ENCODE results near the gene FGF2.
"Not testable (repeated sequence)": the region's sequence is repeated elsewhere in the genome, so short reads cannot be mapped to it uniquely, and the experiment has no call there.

Gene FGF2

GRCh38 chr4:122826553-122827257, at the start of gene FGF2:
FGF2 (plus strand) TSS chr4:122826831; CDS start chr4:122827175, 344 bp downstream.
- DNase-seq (ENCODE audit: low read depth in 2 of 2): peak; percentile 51 to 62

- no peak for DNase-seq (ENCODE audit: low read depth in 2 of 2)
These were observed 49.7 kb upstream of the FGF2 start for GRCh38 chr4:122776916-122777315.

- peak; percentile 95 to 96 for DNase-seq (ENCODE audit: low read depth in 2 of 2)
These were observed 48.6 kb upstream of the FGF2 start for GRCh38 chr4:122777846-122778673.

- DNase-seq (ENCODE audit: low read depth in 2 of 2): no peak
These were observed 45.1 kb upstream of the FGF2 start for GRCh38 chr4:122781486-122781885.

GRCh38 chr4:122783301-122784215, 43.1 kb upstream of the FGF2 start:
- DNase-seq (ENCODE audit: low read depth in 2 of 2): peak; percentile 83 to 84

- no peak for DNase-seq (ENCODE audit: low read depth in 2 of 2)
These were observed 42.4 kb upstream of the FGF2 start for GRCh38 chr4:122784261-122784660.

- DNase-seq (ENCODE audit: low read depth in 2 of 2): no peak
These were observed 41.5 kb upstream of the FGF2 start for GRCh38 chr4:122785099-122785498.

- not testable (repeated sequence) for DNase-seq (ENCODE audit: low read depth in 2 of 2)
These were observed 40.3 kb upstream of the FGF2 start for GRCh38 chr4:122786296-122786695.

GRCh38 chr4:122786920-122787319, 39.7 kb upstream of the FGF2 start:
- not testable (repeated sequence) for DNase-seq (ENCODE audit: low read depth in 2 of 2)

- no peak for DNase-seq (ENCODE audit: low read depth in 2 of 2)
These were observed 38.7 kb upstream of the FGF2 start for GRCh38 chr4:122787940-122788339.

- no peak for DNase-seq (ENCODE audit: low read depth in 2 of 2)
These were observed 37.7 kb upstream of the FGF2 start for GRCh38 chr4:122788935-122789334.

GRCh38 chr4:122793811-122794210, 32.8 kb upstream of the FGF2 start:
- no peak for DNase-seq (ENCODE audit: low read depth in 2 of 2)

GRCh38 chr4:122796801-122797404, 29.7 kb upstream of the FGF2 start:
- no peak for DNase-seq (ENCODE audit: low read depth in 2 of 2)

- DNase-seq (ENCODE audit: low read depth in 2 of 2): no peak
These were observed 29.1 kb upstream of the FGF2 start for GRCh38 chr4:122797405-122798094.

- DNase-seq (ENCODE audit: low read depth in 2 of 2): peak; percentile 87 to 88
These were observed 28.5 kb upstream of the FGF2 start for GRCh38 chr4:122798101-122798500.

- DNase-seq (ENCODE audit: low read depth in 2 of 2): no peak
These were observed 27.7 kb upstream of the FGF2 start for GRCh38 chr4:122798917-122799316.

- no peak for DNase-seq (ENCODE audit: low read depth in 2 of 2)
These were observed 22.8 kb upstream of the FGF2 start for GRCh38 chr4:122803788-122804208.

- no peak for DNase-seq (ENCODE audit: low read depth in 2 of 2)
These were observed 19.5 kb upstream of the FGF2 start for GRCh38 chr4:122806981-122807679.

GRCh38 chr4:122810669-122811068, 16.0 kb upstream of the FGF2 start:
- DNase-seq (ENCODE audit: low read depth in 2 of 2): no peak

GRCh38 chr4:122811781-122812180, 14.8 kb upstream of the FGF2 start:
- DNase-seq (ENCODE audit: low read depth in 2 of 2): not testable (repeated sequence)
